GM12892 (cell line): ENCODE results near the gene ATP8B4.

Source experiments
- POLR2A ChIP-seq: IDR thresholded peaks from 2 replicates; pipeline ENCODE4 v1.6.1; 2011; ENCODE audit warnings: low read depth, low read length, control low read depth
- POLR2AphosphoS5 ChIP-seq: IDR thresholded peaks from 2 replicates; pipeline ENCODE4 v1.6.1; 2011; ENCODE audit warnings: low read depth, low read length, control low read depth
- TAF1 ChIP-seq: IDR thresholded peaks from 2 replicates; pipeline ENCODE4 v1.6.1; 2011; ENCODE audit warnings: low read depth, mild to moderate bottlenecking, control low read depth, low read length, borderline replicate concordance

GRCh38 chr15:50042775-50043174 is 76.3 kb downstream of the ATP8B4 start:
- no peak for TF ChIP-seq POLR2A
- TF ChIP-seq POLR2AphosphoS5, result no peak
- no peak for TF ChIP-seq TAF1
